Vagina (tissue), 2 donors: ENCODE data around the gene RHOT2. TPM values are rescaled to one million over a fixed set of nuclear protein-coding genes. Genes with fewer than 3 reads are reported as not detected.

Experiments
- DNase-seq, 2 donors: peaks; one replicate each; pipeline ENCODE4 v3.0.0-alpha.2; 2017; ENCODE audit errors: extremely low spot score in 2 of 2
- H3K27ac ChIP-seq: fragments of 200-600 bp; sonication (generic); one replicate; pipeline ENCODE4 v1.5.1; 2019
- H3K27me3 ChIP-seq: fragments of 200-600 bp; sonication (generic); one replicate; pipeline ENCODE4 v1.5.1; 2019
- H3K36me3 ChIP-seq, 2 donors: fragments of 200-600 bp; sonication (generic); one replicate each; pipeline ENCODE4 v1.5.1; 2017 to 2019
- H3K4me1 ChIP-seq: fragments of 200-600 bp; sonication (generic); one replicate; pipeline ENCODE4 v1.5.1; 2019
- H3K4me3 ChIP-seq, 2 donors: fragments of 200-600 bp; sonication (generic); 1 replicate in 1 of 2; 2 replicates in 1 of 2; pipeline ENCODE4 v1.5.1; 2016 to 2019
- H3K9me3 ChIP-seq: fragments of 200-600 bp; sonication (generic); one replicate; pipeline ENCODE4 v1.5.1; 2019
- POLR2A ChIP-seq, 2 donors: fragments of 450-650 bp; IDR thresholded peaks; one replicate each; pipeline ENCODE4 v1.6.1; 2017; ENCODE audit warnings: antibody characterized with exemption in 2 of 2, mild to moderate bottlenecking in 2 of 2, moderate library complexity in 2 of 2
- POLR2AphosphoS5 ChIP-seq, 2 donors: sonication (generic); formaldehyde crosslinking; IDR thresholded peaks; one replicate each; pipeline ENCODE4 v1.9.0; 2017; ENCODE audit warnings: antibody characterized with exemption in 2 of 2, mild to moderate bottlenecking in 2 of 2, low read depth in 1 of 2; ENCODE audit not compliant: insufficient read depth in 1 of 2
- intact Hi-C: fragments of 100-400 bp; cut with DNase I; formaldehyde crosslinking; loops from one replicate; pipeline ENCODE4 v1.15.1; 2023
- total RNA-seq: library from RNA; depleted of rRNA; stranded (reverse); fragments of >200 nt; gene quantifications from one replicate; pipeline ENCODE4 v1.2.3, GENCODE V29; 2016
- TF ChIP-seq, protein P1 (sequence below), 3 experiments: fragments of 450-650 bp in 2 of 3; fragments of 200-600 bp in 1 of 3; sonication (generic) in 1 of 3; IDR thresholded peaks; one replicate each; pipeline ENCODE4 v1.5.1; 2017 to 2019; ENCODE audit warnings: antibody characterized with exemption in 3 of 3, mild to moderate bottlenecking in 2 of 3, moderate library complexity in 2 of 3

Gene RHOT2
- total RNA-seq, 1 donor from 2014 or later, result 91.1 TPM

DNA sequence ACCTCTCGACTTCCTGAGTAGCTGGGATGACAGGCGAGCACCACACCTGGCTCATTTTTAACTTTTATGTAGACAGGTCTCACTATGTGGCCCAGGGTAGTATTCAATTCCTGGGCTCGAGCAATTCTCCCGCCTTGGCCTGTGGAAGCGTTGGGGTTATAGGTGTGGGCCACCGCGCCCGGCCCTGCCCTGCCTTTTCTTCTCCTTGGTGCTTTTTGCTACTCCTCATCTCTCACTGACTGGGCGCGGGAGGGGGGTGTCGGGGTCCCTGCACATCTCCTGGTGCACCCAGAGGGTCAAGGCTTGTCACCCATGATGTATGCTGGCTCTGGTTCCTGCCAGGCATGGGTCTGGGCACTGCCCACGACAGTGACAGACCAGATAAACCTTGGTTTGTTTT is 23.4 kb upstream of the RHOT2 start:
- Histone ChIP-seq H3K4me1 (peaks cover 63% of the 10 kb centered on the region), H3K4me3 (no peak overlapping the region), H3K9me3 (no peaks in the 10 kb centered on the region), H3K27ac (no peak overlapping the region), H3K36me3 (no peaks in the 10 kb centered on the region), H3K27me3 (no peaks in the 10 kb centered on the region)
- intact Hi-C loops, result loop anchor here (10.0 kb wide), 1 partner anchor 260 kb away; the partner anchor contains the start of gene PGAP6
- TF ChIP-seq, protein P1, sequence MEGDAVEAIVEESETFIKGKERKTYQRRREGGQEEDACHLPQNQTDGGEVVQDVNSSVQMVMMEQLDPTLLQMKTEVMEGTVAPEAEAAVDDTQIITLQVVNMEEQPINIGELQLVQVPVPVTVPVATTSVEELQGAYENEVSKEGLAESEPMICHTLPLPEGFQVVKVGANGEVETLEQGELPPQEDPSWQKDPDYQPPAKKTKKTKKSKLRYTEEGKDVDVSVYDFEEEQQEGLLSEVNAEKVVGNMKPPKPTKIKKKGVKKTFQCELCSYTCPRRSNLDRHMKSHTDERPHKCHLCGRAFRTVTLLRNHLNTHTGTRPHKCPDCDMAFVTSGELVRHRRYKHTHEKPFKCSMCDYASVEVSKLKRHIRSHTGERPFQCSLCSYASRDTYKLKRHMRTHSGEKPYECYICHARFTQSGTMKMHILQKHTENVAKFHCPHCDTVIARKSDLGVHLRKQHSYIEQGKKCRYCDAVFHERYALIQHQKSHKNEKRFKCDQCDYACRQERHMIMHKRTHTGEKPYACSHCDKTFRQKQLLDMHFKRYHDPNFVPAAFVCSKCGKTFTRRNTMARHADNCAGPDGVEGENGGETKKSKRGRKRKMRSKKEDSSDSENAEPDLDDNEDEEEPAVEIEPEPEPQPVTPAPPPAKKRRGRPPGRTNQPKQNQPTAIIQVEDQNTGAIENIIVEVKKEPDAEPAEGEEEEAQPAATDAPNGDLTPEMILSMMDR (IDR thresholded peaks at IDR 0.05), result no peak
- TF ChIP-seq POLR2AphosphoS5 (IDR thresholded peaks at IDR 0.05; ENCODE audit: insufficient read depth in 1 of 2, low read depth in 1 of 2), result no peak
- no peak for TF ChIP-seq POLR2A (IDR thresholded peaks at IDR 0.05)
- no peak for DNase-seq

DNA sequence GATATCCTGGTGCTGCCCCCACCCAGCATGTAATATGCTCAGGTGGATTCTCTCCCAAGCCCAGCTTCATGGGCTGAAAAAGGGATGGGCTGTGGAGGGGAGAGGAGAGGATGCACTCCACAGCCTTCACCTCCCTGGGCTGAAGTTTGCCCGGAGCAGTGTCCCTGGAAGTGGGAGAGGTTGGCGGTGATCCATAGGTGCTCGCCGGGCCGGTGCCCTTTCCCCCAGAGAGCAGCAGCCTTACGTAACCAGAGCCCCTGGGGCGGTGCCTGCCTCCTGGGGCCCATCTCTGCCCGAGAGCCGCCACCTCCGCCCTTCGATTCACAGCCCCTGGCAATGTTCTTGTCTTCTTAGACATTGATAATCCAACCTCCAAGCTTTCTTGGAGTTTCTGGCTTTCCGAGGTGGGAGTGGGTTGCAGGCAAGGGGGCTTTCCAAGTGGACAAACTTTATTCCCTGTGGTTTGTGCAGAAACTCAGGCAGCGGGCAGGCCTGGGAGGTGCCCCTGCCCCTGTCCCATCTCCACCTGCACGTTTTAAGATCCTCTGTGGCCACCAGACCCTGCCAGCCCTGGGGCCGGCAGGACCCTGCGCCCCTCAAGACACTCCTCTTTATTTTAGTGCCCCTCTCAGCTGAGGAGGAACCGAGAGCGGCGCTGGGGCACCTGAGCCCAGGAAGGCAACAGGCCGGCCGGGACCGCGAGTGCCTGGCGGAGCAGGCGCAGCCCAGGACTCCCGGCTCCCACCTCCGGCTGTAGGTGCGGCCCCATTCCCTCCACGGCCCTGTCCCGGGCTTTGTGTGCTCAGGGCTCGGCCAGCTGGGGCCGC is 21.9 kb upstream of the RHOT2 start:
- Histone ChIP-seq H3K9me3 (no peaks in the 10 kb centered on the region), H3K27ac (no peak overlapping the region), H3K4me1 (peaks cover 66% of the 10 kb centered on the region), H3K27me3 (no peaks in the 10 kb centered on the region), H3K36me3 (no peaks in the 10 kb centered on the region), H3K4me3 (no peak overlapping the region)
- intact Hi-C loops, result loop anchor here (10.0 kb wide), 1 partner anchor 261 kb away; the partner anchor contains the start of gene PGAP6
- TF ChIP-seq POLR2AphosphoS5 (IDR thresholded peaks at IDR 0.05; ENCODE audit: insufficient read depth in 1 of 2, low read depth in 1 of 2) (no peak), POLR2A (IDR thresholded peaks at IDR 0.05) (no peak)
- TF ChIP-seq, protein P1 (IDR thresholded peaks at IDR 0.05), result no peak
- DNase-seq, result no peak

- Histone ChIP-seq H3K9me3 (no peaks in the 10 kb centered on the region), H3K36me3 (no peaks in the 10 kb centered on the region), H3K27ac (no peak overlapping the region), H3K4me1 (peaks cover 60% of the 10 kb centered on the region), H3K27me3 (no peaks in the 10 kb centered on the region), H3K4me3 (no peak overlapping the region)
- DNase-seq, result no peak
- intact Hi-C loops, result loop anchor here (10.0 kb wide), 1 partner anchor 262 kb away; the partner anchor contains the start of gene PGAP6
- no peak for TF ChIP-seq POLR2AphosphoS5 (IDR thresholded peaks at IDR 0.05; ENCODE audit: insufficient read depth in 1 of 2, low read depth in 1 of 2)
- no peak for TF ChIP-seq POLR2A (IDR thresholded peaks at IDR 0.05)
- TF ChIP-seq, protein P1 (IDR thresholded peaks at IDR 0.05), result no peak
Measured at GRCh38 chr16:646679-647172, 21.2 kb upstream of the RHOT2 start.

GRCh38 chr16:647173-647902 is 20.6 kb upstream of the RHOT2 start:
- intact Hi-C loops, result loop anchor here (10.0 kb wide), 1 partner anchor 263 kb away; the partner anchor contains the start of gene PGAP6
- Histone ChIP-seq H3K36me3 (no peaks in the 10 kb centered on the region), H3K9me3 (no peaks in the 10 kb centered on the region), H3K27me3 (no peaks in the 10 kb centered on the region), H3K27ac (no peak overlapping the region), H3K4me3 (no peak overlapping the region), H3K4me1 (peaks cover 59% of the 10 kb centered on the region)
- TF ChIP-seq POLR2AphosphoS5 (IDR thresholded peaks at IDR 0.05; ENCODE audit: insufficient read depth in 1 of 2, low read depth in 1 of 2), result no peak
- TF ChIP-seq, protein P1 (IDR thresholded peaks at IDR 0.05), result no peak
- no peak for TF ChIP-seq POLR2A (IDR thresholded peaks at IDR 0.05)
- DNase-seq, result no peak
